Heart left ventricle (tissue), 13 donors: ENCODE measurements around the gene TSPAN11.

Source experiments
- CTCF ChIP-seq, 12 donors: fragments of 200-600 bp; sonication (generic) in 4 of 12; IDR thresholded peaks; one replicate each; pipeline versions ENCODE4 v1.5.0 to v1.8.0; 2018 to 2022; ENCODE audit warnings: antibody characterized with exemption in 12 of 12, mild to moderate bottlenecking in 5 of 12
- POLR2A ChIP-seq, 2 donors: fragments of 450-650 bp; IDR thresholded peaks; one replicate each; pipeline ENCODE4 v1.6.1; 2017; ENCODE audit warnings: antibody characterized with exemption in 2 of 2, mild to moderate bottlenecking in 2 of 2, moderate library complexity in 2 of 2
- donor health status: ischemic (EF 13 %, LVEDD 7.1; RV severe dilation, severe dysfunction).
- donor health status: DM: no; HTN: yes; CAD: no.
- donor health status: DM: no; HTN: no; CAD: no.
- donor health status: ischemic (EF 25% LVEDD 6.9; RV normal size, moderate dysfunction).
- donor health status: ischemic (EF 25% LVEDD 5.7; RV mildly dilated, moderate dysfunction).
- donor health status: ischemic (EF 35%, LVEDD 5.7; RV mildly dilated, moderate dysfunction).
- donor health status: nonischemic (EF 11% LVEDD 7.7; RV severe dilation, severe dysfunction).
- donor health status: DM: yes; HTN: yes; CAD: no.
- donor health status: PGD.
- donor health status: ischemic (EF 29% LVEDD 5.4; RV normal size, mild dysfunction).
- donor health status: nonischemic (EF 23%, LVEDD 6.1; RV moderate dilation, normal function).

DNA sequence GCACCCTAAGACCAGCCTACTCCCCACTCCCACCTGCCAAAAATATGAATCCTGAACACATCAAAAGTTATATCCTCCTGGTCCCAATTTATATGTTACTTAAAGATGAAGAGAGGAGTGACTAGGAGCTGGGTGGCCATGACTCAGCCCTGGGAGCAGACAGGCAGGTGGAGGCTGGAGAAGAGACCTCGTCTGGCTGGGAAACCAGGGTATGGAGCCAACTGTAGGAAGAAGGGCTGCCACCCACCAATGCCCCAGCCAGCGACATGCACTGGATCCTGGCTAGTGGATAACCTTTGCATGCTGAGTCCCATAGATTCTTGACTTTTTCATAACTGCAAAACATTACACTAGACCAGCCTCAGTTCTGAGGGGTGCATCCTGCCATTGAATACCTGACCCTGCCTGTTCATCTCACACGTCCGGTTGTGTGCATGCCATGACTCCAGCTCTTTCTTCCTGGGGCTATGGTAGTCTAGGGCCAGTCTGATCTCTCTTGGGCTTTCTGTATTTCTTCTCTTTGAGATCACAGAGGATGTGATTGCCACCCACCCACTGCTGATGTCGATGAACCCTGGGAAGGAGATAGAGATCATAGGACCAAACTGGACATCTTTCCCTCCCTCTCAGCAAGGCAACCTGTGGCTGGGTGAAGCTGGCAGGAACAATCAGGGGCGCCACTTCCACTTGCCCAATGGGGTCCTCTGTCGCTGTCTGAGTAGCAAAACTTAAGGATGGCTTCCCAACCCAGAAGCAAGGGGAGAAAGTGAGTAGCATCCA, 77.5 kb downstream of the TSPAN11 start:
- no peak for TF ChIP-seq CTCF (IDR thresholded peaks at IDR 0.05)
- no peak for TF ChIP-seq POLR2A (IDR thresholded peaks at IDR 0.05)
